Activated naive CD8-positive, alpha-beta T cell treated with anti-CD3 and anti-CD28 coated beads, Interleukin-2, amount 50 U/mL, for 24 hours (primary cell): ENCODE results near the gene ARPC1A.
"Not testable (repeated sequence)": the region's sequence is repeated elsewhere in the genome, so short reads cannot be mapped to it uniquely, and the experiment has no call there.

Experiments used
- ATAC-seq: fragments of 150-1000 bp; cut with Tn5 transposase; one replicate; pipeline ENCODE4 v1.10.0; 2021
- DNase-seq: peaks from one replicate; pipeline ENCODE4 v3.0.0; 2021
- H3K27ac Mint-ChIP-seq: one replicate; pipeline ENCODE4 v1.8.0; 2021; ENCODE audit warnings: mild to moderate bottlenecking, mixed read lengths
- H3K27me3 Mint-ChIP-seq: one replicate; pipeline ENCODE4 v1.8.0; 2021; ENCODE audit warnings: mixed read lengths
- H3K36me3 Mint-ChIP-seq: one replicate; pipeline ENCODE4 v1.8.0; 2021; ENCODE audit warnings: low read depth, mixed read lengths
- H3K4me1 Mint-ChIP-seq: one replicate; pipeline ENCODE4 v1.8.0; 2021; ENCODE audit warnings: mixed read lengths
- H3K4me3 Mint-ChIP-seq: one replicate; pipeline ENCODE4 v1.8.0; 2021; ENCODE audit warnings: mild to moderate bottlenecking, moderate library complexity, mixed read lengths
- H3K9me3 Mint-ChIP-seq: one replicate; pipeline ENCODE4 v1.8.0; 2021; ENCODE audit warnings: mixed read lengths

Gene ARPC1A

DNA sequence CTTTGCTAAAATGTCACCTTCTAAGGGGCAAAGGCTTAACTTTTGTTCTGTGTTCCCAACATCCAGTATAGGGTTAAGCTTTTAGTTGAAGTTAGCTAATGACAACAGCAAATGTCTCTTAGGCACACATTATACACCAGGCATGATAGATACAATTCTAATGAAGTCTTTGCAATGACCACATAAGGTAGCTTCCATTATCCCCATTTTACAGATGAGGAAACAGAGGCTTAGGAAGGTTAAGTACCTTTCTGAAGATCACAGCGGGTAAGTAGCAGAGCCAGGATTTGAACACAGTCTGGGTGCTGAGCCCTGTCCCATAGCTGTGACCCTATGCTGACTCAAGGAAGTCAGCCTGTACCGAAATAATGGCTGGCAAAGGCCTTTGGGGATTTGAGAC is 84.9 kb downstream of the ARPC1A start:
- DNase-seq = no peak
- no peak for ATAC-seq
- H3K27me3 Mint-ChIP-seq = no peaks in the 10 kb centered on the region
- peak overlapping the region; percentile 94 for H3K27ac Mint-ChIP-seq
- H3K9me3 Mint-ChIP-seq = no peaks in the 10 kb centered on the region
- H3K36me3 Mint-ChIP-seq = peaks cover 58% of the 10 kb centered on the region
- peaks cover 43% of the 10 kb centered on the region for H3K4me1 Mint-ChIP-seq
- H3K4me3 Mint-ChIP-seq = peak overlapping the region; percentile 96

DNA sequence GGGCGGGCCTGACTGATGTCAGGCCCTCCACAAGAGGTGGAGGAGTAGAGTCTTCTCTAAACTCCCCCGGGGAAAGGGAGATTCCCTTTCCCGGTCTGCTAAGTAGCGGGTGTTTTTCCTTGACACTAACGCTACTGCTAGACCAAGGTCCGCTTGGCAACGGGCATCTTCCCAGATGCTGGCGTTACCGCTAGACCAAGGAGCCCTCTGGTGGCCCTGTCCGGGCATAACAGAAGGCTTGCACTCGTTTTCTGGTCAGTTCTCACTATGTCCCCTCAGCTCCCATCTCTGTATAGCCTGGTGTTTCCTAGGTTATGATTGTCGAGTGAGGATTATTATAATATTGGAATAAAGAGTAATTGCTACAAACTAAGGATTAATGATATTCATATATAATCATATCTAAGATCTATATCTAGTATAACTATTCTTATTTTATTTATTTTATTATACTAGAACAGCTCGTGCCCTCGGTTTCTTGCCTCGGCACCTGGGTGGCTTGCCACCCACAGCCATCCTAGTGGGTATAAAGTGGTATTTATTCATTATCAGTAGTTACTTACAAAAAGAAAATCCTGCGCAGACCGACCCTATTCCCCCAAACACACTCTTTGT is 89.9 kb downstream of the ARPC1A start:
- H3K36me3 Mint-ChIP-seq = peaks cover 68% of the 10 kb centered on the region
- H3K27me3 Mint-ChIP-seq, H3K4me3 Mint-ChIP-seq, ATAC-seq, H3K9me3 Mint-ChIP-seq: not testable (repeated sequence)
- H3K27ac Mint-ChIP-seq = peak overlapping the region; percentile 71
- H3K4me1 Mint-ChIP-seq = peaks cover 13% of the 10 kb centered on the region
- DNase-seq = peak; percentile 35
